LNCaP clone FGC (cell line): Measurements from ENCODE around the gene RAB7B.

Source experiments
- DNase-seq: peaks from one replicate; pipeline ENCODE4 v3.0.0-alpha.2; 2011; ENCODE audit warnings: low read depth
- H3K4me3 ChIP-seq: 2 replicates; pipeline ENCODE4 v1.5.1; 2011; ENCODE audit warnings: mild to moderate bottlenecking, low read depth, low read length, control low read depth
- CTCF ChIP-seq: IDR thresholded peaks from 2 replicates; pipeline ENCODE4 v1.5.1; 2012; ENCODE audit warnings: mild to moderate bottlenecking; ENCODE audit not compliant: control insufficient read depth, insufficient read depth; ENCODE audit errors: extremely low read depth

RAB7B gene

GRCh38 chr1:205974712-205975111 lies 28.5 kb downstream of the RAB7B start:
- no peak for TF ChIP-seq CTCF
- DNase-seq, result no peak
- no peak overlapping the region for H3K4me3 ChIP-seq

GRCh38 chr1:205973377-205974232 lies 29.6 kb downstream of the RAB7B start:
- no peak for DNase-seq
- no peak for TF ChIP-seq CTCF
- no peak overlapping the region for H3K4me3 ChIP-seq

GRCh38 chr1:205972491-205973168 lies 30.6 kb downstream of the RAB7B start:
- TF ChIP-seq CTCF, result no peak
- H3K4me3 ChIP-seq, result no peak overlapping the region
- DNase-seq, result no peak

- no peak overlapping the region for H3K4me3 ChIP-seq
- no peak for TF ChIP-seq CTCF
- no peak for DNase-seq
These were observed 31.1 kb downstream of the RAB7B start for GRCh38 chr1:205972081-205972480.

GRCh38 chr1:205971082-205971481 lies 32.1 kb downstream of the RAB7B start:
- no peak for TF ChIP-seq CTCF
- DNase-seq, result no peak
- H3K4me3 ChIP-seq, result no peak overlapping the region

- TF ChIP-seq CTCF, result no peak
- no peak for DNase-seq
These were observed 32.7 kb downstream of the RAB7B start for GRCh38 chr1:205970486-205970885.

GRCh38 chr1:205969229-205969628 lies 34.0 kb downstream of the RAB7B start:
- TF ChIP-seq CTCF, result no peak

More at GRCh38 chr1:205970486-205970885, 32.7 kb downstream of the RAB7B start:
- H3K4me3 ChIP-seq, result no peak overlapping the region

More at GRCh38 chr1:205969229-205969628, 34.0 kb downstream of the RAB7B start:
- no peak for DNase-seq
- H3K4me3 ChIP-seq, result no peak overlapping the region
